ENCODE results near the gene METTL14. TPM values are rescaled to one million over a fixed set of nuclear protein-coding genes. Genes with fewer than 3 reads are reported as not detected.

METTL14 gene
- total and polyA plus RNA-seq, 12 donors = 4.8 to 37.2 (median 31.5) TPM

- Histone ChIP-seq H3K27me3 (no peaks in the 10 kb centered on the region), H3K27ac (no peak overlapping the region), H3K4me1 (peaks cover 0 to 6% (median 0%) of the 10 kb centered on the region in 9 donors), H3K9me3 (no peaks in the 10 kb centered on the region), H3K36me3 (peaks cover 0 to 100% (median 36%) of the 10 kb centered on the region in 9 donors), H3K4me3 (no peak overlapping the region)
- ATAC-seq = no peak
- 83% methylated on average over 7 of the region's 7 CpGs for WGBS, 2 donors
- intact Hi-C loops (cut with DNase I) = loop anchor here in 2 of 10 donors (2.0 to 5.0 kb wide), 2 partner anchors 26 to 38 kb away; no protein-coding TSS in a partner anchor
- no peak for DNase-seq
- TF ChIP-seq CTCF (IDR thresholded peaks at IDR 0.05) = no peak
These were observed 49.5 kb downstream of the METTL14 start for GRCh38 chr4:118734491-118735205.

- H3K36me3 ChIP-seq = peaks cover 0 to 96% (median 27%) of the 10 kb centered on the region in 9 donors
- intact Hi-C loops (cut with DNase I) = loop anchor here in 1 of 10 donors (5.0 kb wide), 1 partner anchor 35 kb away; no protein-coding TSS in a partner anchor
These were observed 51.7 kb downstream of the METTL14 start for GRCh38 chr4:118736900-118737299.

GRCh38 chr4:118738090-118738489 is 52.9 kb downstream of the METTL14 start:
- Histone ChIP-seq H3K4me1 (peaks cover 0 to 18% (median 13%) of the 10 kb centered on the region in 9 donors), H3K27ac (no peak overlapping the region)

More at GRCh38 chr4:118736900-118737299, 51.7 kb downstream of the METTL14 start:
- no peaks in the 10 kb centered on the region for H3K27me3 ChIP-seq
- H3K27ac ChIP-seq = no peak overlapping the region
- no peak for DNase-seq
- no peaks in the 10 kb centered on the region for H3K9me3 ChIP-seq
- H3K4me1 ChIP-seq = peaks cover 0 to 16% (median 9%) of the 10 kb centered on the region in 9 donors
- H3K4me3 ChIP-seq = no peak overlapping the region
- no peak for TF ChIP-seq CTCF (IDR thresholded peaks at IDR 0.05)
- no peak for ATAC-seq

More at GRCh38 chr4:118738090-118738489, 52.9 kb downstream of the METTL14 start:
- WGBS, 2 donors = 85 to 91% methylated on average over 3 of the region's 3 CpGs
- intact Hi-C loops (cut with DNase I) = loop anchor here in 2 of 10 donors (2.0 to 5.0 kb wide), 2 partner anchors 34 to 233 kb away; no protein-coding TSS in a partner anchor
- H3K4me3 ChIP-seq = no peak overlapping the region
- ATAC-seq = no peak
- no peaks in the 10 kb centered on the region for H3K9me3 ChIP-seq
- no peak for DNase-seq
- H3K27me3 ChIP-seq = no peaks in the 10 kb centered on the region
- H3K36me3 ChIP-seq = peaks cover 0 to 96% (median 28%) of the 10 kb centered on the region in 9 donors
- TF ChIP-seq CTCF (IDR thresholded peaks at IDR 0.05) = no peak
